OCI-LY1 (cell line): ENCODE data around the gene C13orf46.

Experiments
- H2AFZ ChIP-seq: fragments of 200-600 bp; sonication (generic), shearing (Covaris generic); 2 replicates; pipeline ENCODE4 v1.6.0; 2014; ENCODE audit warnings: antibody characterized with exemption, mild to moderate bottlenecking, low read length
- H3F3A ChIP-seq: fragments of 200-600 bp; sonication (generic), shearing (Covaris generic); 2 replicates; pipeline ENCODE4 v1.6.0; 2014; ENCODE audit warnings: mild to moderate bottlenecking, antibody characterized with exemption, low read length, moderate library complexity; ENCODE audit not compliant: insufficient read depth
- H3K27ac ChIP-seq: fragments of 200-600 bp; sonication (generic); 2 replicates; pipeline ENCODE4 v1.5.1; 2014; ENCODE audit warnings: low read length, mixed run types, mild to moderate bottlenecking, low read depth; ENCODE audit not compliant: poor library complexity, severe bottlenecking
- H3K27me3 ChIP-seq: fragments of 200-600 bp; sonication (generic); 2 replicates; pipeline ENCODE4 v1.6.0; 2014; ENCODE audit warnings: antibody characterized with exemption, mild to moderate bottlenecking, low read length, moderate library complexity; ENCODE audit not compliant: insufficient read depth
- H3K36me3 ChIP-seq: fragments of 200-600 bp; sonication (generic); 2 replicates; pipeline ENCODE4 v1.6.1; 2014; ENCODE audit warnings: mild to moderate bottlenecking, antibody characterized with exemption, low read length, moderate library complexity, mixed read lengths; ENCODE audit not compliant: insufficient read depth
- H3K4me1 ChIP-seq: fragments of 200-600 bp; sonication (generic); 2 replicates; pipeline ENCODE4 v1.5.1; 2014; ENCODE audit warnings: mild to moderate bottlenecking, low read length, moderate library complexity; ENCODE audit not compliant: insufficient read depth, severe bottlenecking
- H3K4me2 ChIP-seq: fragments of 200-600 bp; sonication (generic), shearing (Covaris generic); 2 replicates; pipeline ENCODE4 v1.6.1; 2014; ENCODE audit warnings: low read length
- H3K4me3 ChIP-seq: fragments of 200-600 bp; sonication (generic); 2 replicates; pipeline ENCODE4 v1.5.1; 2014; ENCODE audit warnings: low read length, low read depth, mild to moderate bottlenecking, mixed read lengths; ENCODE audit not compliant: poor library complexity, severe bottlenecking
- H3K79me2 ChIP-seq: fragments of 200-600 bp; shearing (Covaris generic); 2 replicates; pipeline ENCODE4 v1.6.1; 2016; ENCODE audit warnings: mixed run types, low read length, mixed read lengths; ENCODE audit not compliant: insufficient read depth
- H3K9ac ChIP-seq: fragments of 200-600 bp; sonication (generic), shearing (Covaris generic); 2 replicates; pipeline ENCODE4 v1.6.1; 2014; ENCODE audit warnings: mild to moderate bottlenecking, low read length, mixed read lengths
- H3K9me2 ChIP-seq: fragments of 200-600 bp; sonication (generic), shearing (Covaris generic); 2 replicates; pipeline ENCODE4 v1.6.1; 2014; ENCODE audit warnings: low read depth, mild to moderate bottlenecking, low read length, mixed read lengths
- H3K9me3 ChIP-seq: fragments of 200-600 bp; shearing (Covaris generic); 2 replicates; pipeline ENCODE4 v1.6.1; 2014; ENCODE audit warnings: low read length, mixed read lengths
- H4K20me1 ChIP-seq: fragments of 200-600 bp; sonication (generic), shearing (Covaris generic); 2 replicates; pipeline ENCODE4 v1.6.0; 2016; ENCODE audit warnings: mild to moderate bottlenecking, low read length; ENCODE audit not compliant: insufficient read depth
- EZH2 ChIP-seq: fragments of 200-600 bp; sonication (generic), shearing (Covaris generic); IDR thresholded peaks from 2 replicates; pipeline ENCODE4 v1.8.0; 2017; ENCODE audit warnings: borderline replicate concordance, mixed run types, mild to moderate bottlenecking, antibody characterized with exemption, low read length, moderate library complexity, mixed read lengths
- TF ChIP-seq, protein P1 (sequence below): fragments of 200-600 bp; sonication (generic), shearing (Covaris generic); IDR thresholded peaks from 2 replicates; pipeline ENCODE4 v1.5.1; 2017; ENCODE audit warnings: mild to moderate bottlenecking, antibody characterized with exemption, low read length, moderate library complexity, mixed read lengths

Gene C13orf46

DNA sequence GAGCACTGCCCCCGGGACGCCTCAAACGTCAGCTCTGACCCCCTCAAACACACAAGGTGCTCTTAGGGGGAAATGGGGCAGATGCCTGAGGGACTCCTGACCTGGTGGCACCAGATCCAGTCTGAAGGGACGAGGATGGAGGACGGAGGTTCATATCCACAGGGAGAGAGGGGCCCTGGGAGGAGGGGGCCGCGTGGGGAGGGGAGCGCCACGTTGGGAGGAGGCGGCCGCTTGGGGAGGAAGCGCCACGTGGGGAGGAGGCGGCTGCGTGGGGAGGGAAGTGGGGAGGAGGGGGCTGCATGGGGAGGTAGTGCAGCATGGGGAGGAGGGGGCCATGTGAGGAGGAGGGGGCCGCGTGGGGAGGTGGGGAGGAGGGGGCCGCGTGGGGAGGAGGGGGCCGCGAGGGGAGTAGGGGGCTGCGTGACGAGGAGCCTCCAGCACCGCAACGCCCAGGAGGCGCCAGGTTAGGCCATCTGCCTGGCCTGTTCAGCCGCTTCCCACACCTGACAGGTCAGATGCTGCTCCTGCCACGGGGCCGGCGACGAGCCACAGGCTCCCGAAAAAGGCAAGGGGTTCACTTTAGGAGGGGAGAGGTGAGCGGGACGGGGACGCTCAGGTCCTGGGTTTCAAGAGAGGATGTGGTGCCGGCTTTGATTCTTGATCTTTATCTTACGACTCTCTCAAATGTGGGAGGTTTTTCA is 36.7 kb upstream of the C13orf46 start:
- Histone ChIP-seq H3K4me1 (no peaks in the 10 kb centered on the region), H3K4me2 (no peak overlapping the region), H3K9me3 (no peaks in the 10 kb centered on the region), H4K20me1 (no peaks in the 10 kb centered on the region), H3K79me2 (no peaks in the 10 kb centered on the region), H3F3A (peaks cover 4% of the 10 kb centered on the region; the same call in 1 of the 2 replicates), H3K27me3 (no peaks in the 10 kb centered on the region), H3K4me3 (no peak overlapping the region), H3K9ac (no peak overlapping the region), H3K9me2 (no peaks in the 10 kb centered on the region), H3K27ac (no peak overlapping the region), H2AFZ (no peak overlapping the region), H3K36me3 (peaks cover 57% of the 10 kb centered on the region)
- TF ChIP-seq, protein P1, sequence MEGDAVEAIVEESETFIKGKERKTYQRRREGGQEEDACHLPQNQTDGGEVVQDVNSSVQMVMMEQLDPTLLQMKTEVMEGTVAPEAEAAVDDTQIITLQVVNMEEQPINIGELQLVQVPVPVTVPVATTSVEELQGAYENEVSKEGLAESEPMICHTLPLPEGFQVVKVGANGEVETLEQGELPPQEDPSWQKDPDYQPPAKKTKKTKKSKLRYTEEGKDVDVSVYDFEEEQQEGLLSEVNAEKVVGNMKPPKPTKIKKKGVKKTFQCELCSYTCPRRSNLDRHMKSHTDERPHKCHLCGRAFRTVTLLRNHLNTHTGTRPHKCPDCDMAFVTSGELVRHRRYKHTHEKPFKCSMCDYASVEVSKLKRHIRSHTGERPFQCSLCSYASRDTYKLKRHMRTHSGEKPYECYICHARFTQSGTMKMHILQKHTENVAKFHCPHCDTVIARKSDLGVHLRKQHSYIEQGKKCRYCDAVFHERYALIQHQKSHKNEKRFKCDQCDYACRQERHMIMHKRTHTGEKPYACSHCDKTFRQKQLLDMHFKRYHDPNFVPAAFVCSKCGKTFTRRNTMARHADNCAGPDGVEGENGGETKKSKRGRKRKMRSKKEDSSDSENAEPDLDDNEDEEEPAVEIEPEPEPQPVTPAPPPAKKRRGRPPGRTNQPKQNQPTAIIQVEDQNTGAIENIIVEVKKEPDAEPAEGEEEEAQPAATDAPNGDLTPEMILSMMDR: no peak
- TF ChIP-seq EZH2: no peak

DNA sequence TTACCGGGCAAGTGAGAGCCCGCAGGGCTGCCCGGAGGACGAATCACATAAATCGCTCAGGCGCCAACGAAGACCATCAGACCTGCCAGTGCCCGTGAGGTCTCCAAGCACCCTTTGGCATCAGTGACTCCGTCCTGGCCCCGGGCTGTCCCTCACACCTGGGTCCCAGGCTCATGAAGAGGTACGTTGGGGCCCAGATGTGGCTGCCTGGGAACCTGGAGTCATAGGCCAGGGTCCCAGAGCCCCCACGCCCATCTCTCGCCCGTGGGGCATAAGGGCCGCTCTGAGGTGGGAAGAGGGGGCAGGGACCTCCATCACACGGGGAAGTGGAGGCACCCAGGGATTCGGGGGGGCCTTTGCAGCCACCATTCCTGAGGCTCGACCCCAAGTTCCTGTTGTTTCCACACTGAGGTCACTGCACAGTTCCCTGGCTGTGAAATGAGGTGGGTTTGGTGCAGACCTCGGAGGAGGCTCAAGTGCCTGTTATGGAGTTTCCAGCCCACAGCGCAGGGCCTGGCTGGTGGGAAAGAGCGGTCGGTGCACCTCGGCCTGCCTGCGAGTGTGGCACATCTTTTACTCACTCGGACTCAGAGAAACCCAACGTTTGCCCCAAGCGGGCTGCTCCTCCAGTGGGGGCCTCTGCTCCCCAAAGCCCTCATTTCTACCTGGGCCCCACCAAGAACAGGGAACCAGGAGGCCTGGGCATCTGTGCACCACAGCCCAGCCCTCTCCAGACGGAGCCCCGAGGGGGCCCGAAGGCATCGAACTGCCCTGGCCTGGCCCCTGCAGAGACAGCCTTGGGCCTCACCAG is 35.9 kb upstream of the C13orf46 start:
- Histone ChIP-seq H2AFZ (no peak overlapping the region), H3K27me3 (no peaks in the 10 kb centered on the region), H3K36me3 (peaks cover 57% of the 10 kb centered on the region)

DNA sequence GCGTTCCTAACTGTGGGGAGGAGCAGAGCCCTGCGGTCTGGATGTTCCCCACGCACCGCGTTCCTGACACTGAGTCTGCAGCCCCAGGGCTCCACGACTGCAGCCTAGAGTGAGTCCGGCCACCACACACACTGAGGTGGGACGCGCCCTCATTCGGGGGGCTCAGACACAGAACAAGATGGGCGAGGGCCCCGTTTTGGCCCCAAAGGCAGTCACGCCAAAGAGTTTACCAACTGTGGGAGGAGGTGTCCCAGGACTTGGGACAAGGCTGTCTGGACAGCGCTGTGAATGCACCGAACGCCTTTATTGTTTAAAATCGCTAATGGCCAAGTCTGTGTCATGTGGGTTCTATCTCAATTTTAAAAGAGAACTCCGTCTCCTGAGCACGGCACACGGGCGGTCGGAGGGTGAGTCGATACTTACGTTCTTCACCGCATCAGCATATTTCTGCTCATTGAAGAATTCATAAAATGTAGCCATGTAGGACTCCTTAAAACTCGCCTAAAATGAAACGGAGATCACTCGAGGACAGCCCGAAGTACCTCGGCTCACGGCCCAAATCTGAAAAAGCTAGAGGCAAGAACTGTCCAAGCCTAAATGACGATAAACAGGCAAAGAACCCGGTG is 35.2 kb upstream of the C13orf46 start:
- no peaks in the 10 kb centered on the region for H3K4me1 ChIP-seq
- H4K20me1 ChIP-seq: no peaks in the 10 kb centered on the region
- H3K4me3 ChIP-seq: no peak overlapping the region
- H3K27ac ChIP-seq: no peak overlapping the region
- no peak overlapping the region for H3K4me2 ChIP-seq
- H3K36me3 ChIP-seq: peaks cover 54% of the 10 kb centered on the region
- H3K27me3 ChIP-seq: no peaks in the 10 kb centered on the region
- no peaks in the 10 kb centered on the region for H3K9me3 ChIP-seq
- H3K9ac ChIP-seq: no peak overlapping the region
- peaks cover 7% of the 10 kb centered on the region; the same call in 1 of the 2 replicates for H3F3A ChIP-seq
- H3K79me2 ChIP-seq: no peaks in the 10 kb centered on the region
- H3K9me2 ChIP-seq: no peaks in the 10 kb centered on the region
- TF ChIP-seq EZH2: no peak
- TF ChIP-seq, protein P1: no peak
- no peak overlapping the region for H2AFZ ChIP-seq

More for the DNA sequence above, 35.9 kb upstream of the C13orf46 start:
- no peak overlapping the region for H3K9ac ChIP-seq
- no peaks in the 10 kb centered on the region for H3K4me1 ChIP-seq
- H3K9me3 ChIP-seq: no peaks in the 10 kb centered on the region
- H3K79me2 ChIP-seq: no peaks in the 10 kb centered on the region
- no peak overlapping the region for H3K27ac ChIP-seq
- peaks cover 4% of the 10 kb centered on the region; the same call in 1 of the 2 replicates for H3F3A ChIP-seq
- H3K9me2 ChIP-seq: no peaks in the 10 kb centered on the region
- H4K20me1 ChIP-seq: no peaks in the 10 kb centered on the region
- no peak for TF ChIP-seq EZH2
- TF ChIP-seq, protein P1: no peak
- H3K4me2 ChIP-seq: no peak overlapping the region
- H3K4me3 ChIP-seq: no peak overlapping the region
